Measurements from ENCODE around the gene IGSF3.

Gene IGSF3

GRCh38 chr1:116686723-116687352 lies 19.3 kb upstream of the IGSF3 start:
- DNase-seq (ENCODE audit: low spot score): no peak

GRCh38 chr1:116686175-116686574 lies 18.6 kb upstream of the IGSF3 start:
- no peak for DNase-seq (ENCODE audit: low spot score)

GRCh38 chr1:116684575-116684974 lies 17.0 kb upstream of the IGSF3 start:
- no peak for DNase-seq (ENCODE audit: low spot score)

- DNase-seq (ENCODE audit: low spot score): no peak
These were observed 15.2 kb upstream of the IGSF3 start for GRCh38 chr1:116682641-116683221.

GRCh38 chr1:116681343-116681899 lies 13.9 kb upstream of the IGSF3 start:
- no peak for DNase-seq (ENCODE audit: low spot score)

- no peak for DNase-seq (ENCODE audit: low spot score)
These were observed 13.2 kb upstream of the IGSF3 start for GRCh38 chr1:116680752-116681151.

- DNase-seq (ENCODE audit: low spot score): no peak
These were observed 12.5 kb upstream of the IGSF3 start for GRCh38 chr1:116679828-116680628.

GRCh38 chr1:116679091-116679827 lies 11.7 kb upstream of the IGSF3 start:
- DNase-seq (ENCODE audit: low spot score): no peak

- DNase-seq (ENCODE audit: low spot score): no peak
These were observed 11.2 kb upstream of the IGSF3 start for GRCh38 chr1:116678732-116679090.

GRCh38 chr1:116677474-116678062 lies 10.0 kb upstream of the IGSF3 start:
- DNase-seq (ENCODE audit: low spot score): no peak

GRCh38 chr1:116676291-116676690 lies 8.8 kb upstream of the IGSF3 start:
- DNase-seq (ENCODE audit: low spot score): no peak

- DNase-seq (ENCODE audit: low spot score): no peak
These were observed 7.2 kb upstream of the IGSF3 start for GRCh38 chr1:116674751-116675150.

- DNase-seq (ENCODE audit: low spot score): no peak
These were observed 6.5 kb upstream of the IGSF3 start for GRCh38 chr1:116674011-116674531.

- no peak for DNase-seq (ENCODE audit: low spot score)
These were observed 4.4 kb upstream of the IGSF3 start for GRCh38 chr1:116671912-116672311.

- no peak for DNase-seq (ENCODE audit: low spot score)
These were observed 3.7 kb upstream of the IGSF3 start for GRCh38 chr1:116671072-116671760.

GRCh38 chr1:116668277-116668676 lies 744 bp upstream of the IGSF3 start:
- no peak for DNase-seq (ENCODE audit: low spot score)

- DNase-seq (ENCODE audit: low spot score): no peak
These were observed 407 bp downstream of the IGSF3 start for GRCh38 chr1:116667078-116667574.

GRCh38 chr1:116666187-116667077 lies 1.1 kb downstream of the IGSF3 start:
- no peak for DNase-seq (ENCODE audit: low spot score)

GRCh38 chr1:116664978-116665371 lies 2.6 kb downstream of the IGSF3 start:
- no peak for DNase-seq (ENCODE audit: low spot score)

All from CD4-positive, alpha-beta T cell treated with Interleukin-15 for 4 hours (primary cell).